Stimulated activated memory B cell treated with anti-CD40 and anti-IgM and Interleukin-4, amounts not matched to agents 10 μg/mL and 1 μg/mL and 100 μg/mL, for 72 hours (primary cell): Measurements from ENCODE around the gene GIMAP6.
"Not testable (repeated sequence)": the region's sequence is repeated elsewhere in the genome, so short reads cannot be mapped to it uniquely, and the experiment has no call there.

ENCODE experiments used
- ATAC-seq: fragments of 150-1000 bp; cut with Tn5 transposase; 2 replicates; pipeline ENCODE4 v1.10.0; 2021
- H3K27ac Mint-ChIP-seq: one replicate; pipeline ENCODE4 v1.8.0; 2022; ENCODE audit warnings: mild to moderate bottlenecking, mixed read lengths
- H3K27me3 Mint-ChIP-seq: one replicate; pipeline ENCODE4 v1.8.0; 2022; ENCODE audit warnings: mixed read lengths
- H3K36me3 Mint-ChIP-seq: one replicate; pipeline ENCODE4 v1.8.0; 2022; ENCODE audit warnings: mixed read lengths
- H3K4me1 Mint-ChIP-seq: one replicate; pipeline ENCODE4 v1.8.0; 2022; ENCODE audit warnings: mixed read lengths
- H3K4me3 Mint-ChIP-seq: one replicate; pipeline ENCODE4 v1.8.0; 2022; ENCODE audit warnings: mild to moderate bottlenecking, moderate library complexity, mixed read lengths
- H3K9me3 Mint-ChIP-seq: one replicate; pipeline ENCODE4 v1.8.0; 2022; ENCODE audit warnings: mixed read lengths

Gene GIMAP6

DNA sequence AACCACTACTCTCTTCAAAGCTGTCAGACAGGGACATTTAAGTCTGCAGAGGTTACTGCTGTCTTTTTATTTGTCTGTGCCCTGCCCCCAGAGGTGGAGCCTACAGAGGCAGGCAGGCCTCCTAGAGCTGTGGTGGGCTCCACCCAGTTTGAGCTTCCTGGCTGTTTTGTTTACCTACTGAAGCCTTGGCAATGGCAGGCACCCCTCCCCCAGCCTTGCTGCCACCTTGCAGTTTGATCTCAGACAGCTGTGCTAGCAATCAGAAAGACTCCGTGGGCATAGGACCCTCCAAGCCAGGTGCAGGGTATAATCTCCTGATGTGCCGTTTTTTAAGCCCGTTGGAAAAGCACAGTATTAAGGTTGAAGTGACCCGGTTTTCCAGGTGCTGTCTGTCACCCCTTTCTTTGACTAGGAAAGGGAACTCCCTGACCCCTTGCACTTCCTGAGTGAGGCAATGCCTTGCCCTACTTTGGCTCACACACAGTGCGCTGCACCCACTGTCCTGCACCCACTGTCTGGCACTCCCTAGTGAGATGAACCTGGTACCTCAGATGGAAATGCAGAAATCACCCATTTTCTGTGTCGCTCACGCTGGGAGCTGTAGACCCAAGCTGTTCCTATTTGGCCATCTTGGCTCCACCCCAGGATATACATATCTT is 52.1 kb downstream of the GIMAP6 start:
- ATAC-seq, H3K9me3 Mint-ChIP-seq, H3K4me3 Mint-ChIP-seq, H3K27ac Mint-ChIP-seq, H3K4me1 Mint-ChIP-seq, H3K36me3 Mint-ChIP-seq: not testable (repeated sequence)
- peaks cover 61% of the 10 kb centered on the region for H3K27me3 Mint-ChIP-seq
